ENCODE data around the gene CORO7. TPM values are rescaled to one million over a fixed set of nuclear protein-coding genes. Genes with fewer than 3 reads are reported as not detected.

Gene CORO7
- total RNA-seq, 1 donor from 2014 or later = 14.6 TPM

DNA sequence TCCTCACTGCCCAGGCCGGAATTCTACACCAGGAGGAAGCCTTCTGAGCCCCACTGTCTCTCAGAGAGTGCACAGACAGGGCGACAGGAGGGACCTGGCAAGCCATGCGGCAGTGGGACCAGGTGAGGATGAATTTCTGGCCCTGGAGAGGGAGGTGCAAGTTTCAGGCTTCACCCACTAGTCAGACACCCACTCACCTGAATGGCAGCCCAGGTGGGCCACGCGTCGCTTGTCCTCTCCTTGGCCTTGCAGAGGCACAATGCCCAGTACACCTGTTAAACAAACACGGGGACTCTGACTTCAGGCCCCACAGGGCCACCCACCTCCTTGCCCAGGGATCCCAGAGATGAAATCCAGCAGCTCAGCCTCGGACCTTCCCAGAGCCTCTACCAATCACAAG is 4.2 kb downstream of the CORO7 start:
- Histone ChIP-seq H3K4me1 (ENCODE audit: control insufficient read depth in 3 of 3, insufficient read depth in 3 of 3, low read length in 3 of 3) (peaks cover 41 to 51% (median 43%) of the 10 kb centered on the region in 3 donors), H3K9me3 (ENCODE audit: control insufficient read depth in 3 of 3, low read length in 3 of 3) (no peaks in the 10 kb centered on the region), H3K4me3 (ENCODE audit: low read length in 3 of 3) (no peak overlapping the region), H3K27ac (ENCODE audit: low read depth, low read length) (no peak overlapping the region), H3K27me3 (ENCODE audit: control insufficient read depth in 3 of 3, insufficient read depth in 3 of 3, low read length in 3 of 3) (no peaks in the 10 kb centered on the region), H3K36me3 (ENCODE audit: control insufficient read depth in 3 of 3, insufficient read depth in 3 of 3, low read length in 3 of 3) (peaks cover 11 to 13% (median 12%) of the 10 kb centered on the region in 3 donors), H3K9ac (ENCODE audit: low read depth in 1 of 3, low read length in 3 of 3) (no peak overlapping the region)

DNA sequence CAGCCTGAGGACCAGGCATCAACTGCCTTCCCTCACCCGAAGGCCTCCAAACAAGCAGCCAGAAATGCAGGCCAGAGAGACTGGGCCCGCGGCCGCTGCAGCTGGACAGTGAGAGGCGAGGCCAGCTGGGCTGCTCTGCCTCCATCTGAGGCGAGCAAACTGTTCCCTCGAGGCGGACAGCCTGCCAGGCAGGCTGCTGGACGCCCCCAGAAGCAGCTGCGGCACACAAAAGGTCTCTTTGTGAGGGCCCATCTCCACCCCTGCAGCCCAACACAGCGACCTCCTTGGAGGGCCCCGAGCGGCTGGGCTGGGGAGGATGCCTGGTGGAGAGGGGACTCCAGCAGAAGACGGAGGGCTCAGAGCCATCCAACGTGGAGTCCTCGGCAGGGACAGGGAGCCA is 4.7 kb downstream of the CORO7 start:
- Histone ChIP-seq H3K9me3 (ENCODE audit: control insufficient read depth in 3 of 3, low read length in 3 of 3) (no peaks in the 10 kb centered on the region), H3K27ac (ENCODE audit: low read depth, low read length) (no peak overlapping the region), H3K4me3 (ENCODE audit: low read length in 3 of 3) (no peak overlapping the region), H3K27me3 (ENCODE audit: control insufficient read depth in 3 of 3, insufficient read depth in 3 of 3, low read length in 3 of 3) (no peaks in the 10 kb centered on the region), H3K36me3 (ENCODE audit: control insufficient read depth in 3 of 3, insufficient read depth in 3 of 3, low read length in 3 of 3) (peaks cover 11 to 14% (median 12%) of the 10 kb centered on the region in 3 donors), H3K9ac (ENCODE audit: low read depth in 1 of 3, low read length in 3 of 3) (no peak overlapping the region), H3K4me1 (ENCODE audit: control insufficient read depth in 3 of 3, insufficient read depth in 3 of 3, low read length in 3 of 3) (peaks cover 37 to 49% (median 40%) of the 10 kb centered on the region in 3 donors)

DNA sequence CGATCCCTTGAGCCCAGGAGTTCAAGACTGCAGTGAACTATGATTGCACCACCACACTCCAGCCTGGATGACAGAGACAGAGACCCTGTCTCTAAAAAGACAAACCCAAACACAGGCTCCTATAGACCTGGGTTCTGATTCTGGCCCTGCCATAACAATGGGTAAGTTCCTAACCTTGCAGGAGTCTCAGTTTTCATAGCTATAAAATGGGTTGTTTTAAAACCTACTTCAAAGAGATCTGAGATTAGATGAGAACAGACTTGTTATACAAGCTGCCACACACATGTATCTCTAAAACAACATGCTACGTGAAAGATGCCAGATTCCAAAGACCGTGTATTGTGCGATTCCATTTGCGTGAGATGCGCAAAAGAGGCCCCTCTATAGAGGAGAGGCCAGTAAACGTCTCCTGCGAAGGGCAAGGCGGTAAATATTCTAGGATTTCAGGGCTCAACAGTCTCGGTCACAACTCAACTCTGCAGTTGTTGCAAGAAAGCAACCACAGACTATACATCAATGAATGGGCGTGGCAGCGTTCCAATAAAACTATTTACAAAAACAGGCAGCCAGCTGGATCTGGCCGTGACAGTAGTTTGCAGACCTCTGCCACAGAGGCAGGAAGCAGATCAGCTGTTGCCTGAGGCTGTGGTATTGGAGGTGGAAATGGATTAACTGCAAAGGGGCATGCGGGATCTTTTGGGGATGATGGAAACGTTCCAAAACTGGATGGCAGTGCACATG is 5.9 kb downstream of the CORO7 start:
- no peaks in the 10 kb centered on the region for H3K9me3 ChIP-seq (ENCODE audit: control insufficient read depth in 3 of 3, low read length in 3 of 3)
- H3K27ac ChIP-seq (ENCODE audit: low read depth, low read length) = no peak overlapping the region
- H3K27me3 ChIP-seq (ENCODE audit: control insufficient read depth in 3 of 3, insufficient read depth in 3 of 3, low read length in 3 of 3) = no peaks in the 10 kb centered on the region
- H3K9ac ChIP-seq (ENCODE audit: low read depth in 1 of 3, low read length in 3 of 3) = peak overlapping the region in 1 of 3 donors; percentile 9
- H3K4me1 ChIP-seq (ENCODE audit: control insufficient read depth in 3 of 3, insufficient read depth in 3 of 3, low read length in 3 of 3) = peaks cover 34 to 47% (median 35%) of the 10 kb centered on the region in 3 donors
- no peak overlapping the region for H3K4me3 ChIP-seq (ENCODE audit: low read length in 3 of 3)
- peaks cover 11 to 17% (median 14%) of the 10 kb centered on the region in 3 donors for H3K36me3 ChIP-seq (ENCODE audit: control insufficient read depth in 3 of 3, insufficient read depth in 3 of 3, low read length in 3 of 3)

DNA sequence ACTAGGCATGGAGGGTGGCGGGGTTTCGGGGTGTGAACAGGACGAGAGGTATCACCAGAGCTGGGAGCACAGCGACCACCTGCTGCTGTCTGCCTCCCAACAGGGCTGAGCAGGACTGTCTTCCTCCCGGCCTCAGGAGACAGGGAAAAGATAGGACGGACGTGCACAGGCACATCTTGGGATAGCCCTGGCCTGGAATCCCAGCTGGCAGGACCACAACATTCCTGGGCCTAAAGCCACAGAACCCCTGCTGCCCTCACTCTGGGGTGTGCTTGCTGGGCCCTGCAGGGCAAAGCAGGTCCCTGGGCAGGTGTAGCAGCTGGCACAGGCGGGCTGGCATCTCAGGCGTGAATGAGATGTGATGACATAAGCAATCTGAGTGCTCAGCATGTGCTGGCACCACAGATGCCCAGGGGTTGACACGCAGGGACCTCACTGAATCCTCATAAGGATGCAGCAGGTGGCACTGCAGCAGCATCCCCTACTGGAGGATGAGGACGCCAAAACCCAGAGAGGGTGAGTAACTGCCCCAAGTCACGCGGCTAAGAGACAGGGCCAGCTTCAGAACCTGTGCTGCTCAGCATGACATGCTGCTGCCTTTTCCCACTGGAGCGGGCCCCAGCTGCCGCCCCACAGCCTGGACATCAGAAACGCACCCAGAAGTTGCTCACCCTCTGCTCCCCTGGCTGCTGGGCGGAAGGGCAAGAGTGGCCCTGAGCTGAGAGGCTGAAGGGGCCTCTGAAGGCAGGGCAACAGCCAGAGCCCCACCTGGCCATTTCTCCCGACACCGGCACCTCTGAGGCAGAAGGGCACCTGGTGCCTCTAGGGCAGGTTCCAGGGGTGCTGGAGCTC is 7.1 kb downstream of the CORO7 start:
- no peaks in the 10 kb centered on the region for H3K27me3 ChIP-seq (ENCODE audit: control insufficient read depth in 3 of 3, insufficient read depth in 3 of 3, low read length in 3 of 3)
- H3K9ac ChIP-seq (ENCODE audit: low read depth in 1 of 3, low read length in 3 of 3) = peak overlapping the region in 1 of 3 donors; percentile 33
- H3K36me3 ChIP-seq (ENCODE audit: control insufficient read depth in 3 of 3, insufficient read depth in 3 of 3, low read length in 3 of 3) = peaks cover 11 to 26% (median 17%) of the 10 kb centered on the region in 3 donors
- H3K4me3 ChIP-seq (ENCODE audit: low read length in 3 of 3) = peak overlapping the region in 1 of 3 donors; percentile 6
- H3K27ac ChIP-seq (ENCODE audit: low read depth, low read length) = no peak overlapping the region
- peaks cover 26 to 35% (median 27%) of the 10 kb centered on the region in 3 donors for H3K4me1 ChIP-seq (ENCODE audit: control insufficient read depth in 3 of 3, insufficient read depth in 3 of 3, low read length in 3 of 3)
- H3K9me3 ChIP-seq (ENCODE audit: control insufficient read depth in 3 of 3, low read length in 3 of 3) = no peaks in the 10 kb centered on the region

DNA sequence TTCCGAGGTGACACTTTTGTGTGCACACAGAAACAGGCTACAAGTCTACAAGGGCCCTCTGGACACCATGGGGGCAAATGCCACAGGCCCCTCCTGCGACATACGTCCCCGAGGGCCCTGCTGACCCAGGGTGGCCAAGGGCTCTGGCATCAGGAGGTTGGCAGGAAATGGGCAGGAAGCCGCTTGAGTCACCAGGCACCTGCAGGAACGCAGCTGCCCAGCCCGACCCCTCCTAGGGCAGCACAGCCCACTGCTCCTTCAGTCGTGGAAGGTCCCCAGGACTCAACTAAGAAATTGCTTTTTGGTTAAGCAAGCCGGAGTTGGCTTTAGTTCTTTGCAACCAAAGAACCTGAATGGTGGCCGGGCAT is 8.1 kb downstream of the CORO7 start:
- no peaks in the 10 kb centered on the region for H3K27me3 ChIP-seq (ENCODE audit: control insufficient read depth in 3 of 3, insufficient read depth in 3 of 3, low read length in 3 of 3)
- no peaks in the 10 kb centered on the region for H3K9me3 ChIP-seq (ENCODE audit: control insufficient read depth in 3 of 3, low read length in 3 of 3)
- H3K9ac ChIP-seq (ENCODE audit: low read depth in 1 of 3, low read length in 3 of 3) = no peak overlapping the region
- H3K4me3 ChIP-seq (ENCODE audit: low read length in 3 of 3) = no peak overlapping the region
- peaks cover 26 to 34% (median 27%) of the 10 kb centered on the region in 3 donors for H3K4me1 ChIP-seq (ENCODE audit: control insufficient read depth in 3 of 3, insufficient read depth in 3 of 3, low read length in 3 of 3)
- H3K36me3 ChIP-seq (ENCODE audit: control insufficient read depth in 3 of 3, insufficient read depth in 3 of 3, low read length in 3 of 3) = peaks cover 12 to 26% (median 17%) of the 10 kb centered on the region in 3 donors
- H3K27ac ChIP-seq (ENCODE audit: low read depth, low read length) = no peak overlapping the region

DNA sequence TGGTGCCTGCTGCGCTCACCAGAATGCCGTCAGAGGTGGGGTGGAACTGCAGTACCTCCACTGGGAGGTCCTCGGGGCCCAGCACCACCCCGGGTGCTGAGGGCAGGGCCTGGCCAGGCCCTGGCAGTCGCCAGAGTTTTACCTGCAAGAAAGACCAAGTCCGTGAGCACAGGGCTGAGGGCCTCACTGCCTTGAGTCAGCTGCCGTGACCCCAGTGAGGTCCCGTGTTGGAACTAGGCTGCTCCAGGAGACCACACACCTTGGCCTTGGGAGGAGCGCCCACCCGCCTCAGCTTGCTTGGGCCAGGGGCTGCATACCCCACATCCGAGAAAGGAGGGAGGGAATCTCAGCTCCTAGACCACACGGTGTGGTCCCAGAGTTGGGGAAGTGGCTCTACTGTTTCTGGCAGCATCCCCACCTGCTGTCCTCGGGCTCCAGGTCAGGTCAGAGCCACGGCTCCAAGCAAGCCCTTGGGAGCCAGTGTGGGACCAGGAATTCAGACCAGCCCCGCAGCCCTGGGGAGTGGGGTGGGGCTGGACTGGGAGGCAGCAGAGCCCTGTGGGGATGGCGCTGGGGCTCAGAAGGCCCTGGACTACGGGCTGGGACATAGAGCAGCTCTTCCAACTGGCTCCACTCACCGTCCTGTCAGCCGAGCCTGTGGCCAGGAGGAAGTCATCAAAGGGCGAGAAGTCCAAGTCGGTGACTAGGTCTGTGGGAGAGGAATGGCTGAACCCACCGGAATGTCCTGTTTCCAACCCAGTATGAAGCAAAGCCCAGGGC is 8.7 kb downstream of the CORO7 start:
- peak overlapping the region in 1 of 3 donors; percentile 16 for H3K9ac ChIP-seq (ENCODE audit: low read depth in 1 of 3, low read length in 3 of 3)
- H3K9me3 ChIP-seq (ENCODE audit: control insufficient read depth in 3 of 3, low read length in 3 of 3) = no peaks in the 10 kb centered on the region
- H3K4me3 ChIP-seq (ENCODE audit: low read length in 3 of 3) = no peak overlapping the region
- peaks cover 16 to 26% (median 17%) of the 10 kb centered on the region in 3 donors for H3K36me3 ChIP-seq (ENCODE audit: control insufficient read depth in 3 of 3, insufficient read depth in 3 of 3, low read length in 3 of 3)
- no peak overlapping the region for H3K27ac ChIP-seq (ENCODE audit: low read depth, low read length)
- peaks cover 26 to 34% (median 27%) of the 10 kb centered on the region in 3 donors for H3K4me1 ChIP-seq (ENCODE audit: control insufficient read depth in 3 of 3, insufficient read depth in 3 of 3, low read length in 3 of 3)
- H3K27me3 ChIP-seq (ENCODE audit: control insufficient read depth in 3 of 3, insufficient read depth in 3 of 3, low read length in 3 of 3) = no peaks in the 10 kb centered on the region

DNA sequence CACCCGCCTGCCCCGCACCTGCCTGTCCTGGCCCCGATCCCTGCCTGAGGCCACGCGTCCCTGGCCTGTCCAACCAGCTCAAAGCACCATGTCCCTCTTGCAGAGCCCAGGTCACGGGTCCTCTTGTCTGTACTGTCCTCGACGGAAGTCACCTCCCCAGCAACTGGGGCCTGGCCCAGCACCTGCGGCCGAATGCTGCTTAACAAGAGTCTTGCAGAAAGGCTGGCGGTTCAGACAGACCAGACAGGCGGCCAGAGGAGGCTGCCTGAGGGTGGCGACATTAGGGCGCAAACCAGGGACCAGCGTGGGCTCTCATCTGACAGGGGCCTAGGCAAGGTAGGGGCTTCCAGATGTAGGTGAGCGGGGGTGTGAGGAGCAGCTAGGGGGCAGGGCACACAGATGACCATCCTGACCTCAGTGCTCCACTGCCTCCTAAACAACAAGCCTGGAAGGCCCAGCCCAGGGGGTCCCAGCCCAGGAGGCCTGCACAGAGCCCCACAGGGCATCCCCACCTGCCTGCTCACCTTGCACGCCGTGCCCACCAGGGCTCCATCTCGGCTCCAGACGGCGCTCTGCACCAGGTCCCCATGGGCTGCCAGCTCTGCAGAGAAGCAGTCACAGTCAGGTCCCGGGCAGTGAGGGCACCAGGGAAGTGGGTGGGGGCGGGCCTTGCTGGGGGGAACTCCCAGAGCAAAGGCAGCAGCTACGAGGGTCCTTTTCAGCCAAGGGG is 11.3 kb downstream of the CORO7 start:
- Histone ChIP-seq H3K9ac (ENCODE audit: low read depth in 1 of 3, low read length in 3 of 3) (no peak overlapping the region), H3K4me1 (ENCODE audit: control insufficient read depth in 3 of 3, insufficient read depth in 3 of 3, low read length in 3 of 3) (peaks cover 19 to 24% (median 19%) of the 10 kb centered on the region in 3 donors), H3K9me3 (ENCODE audit: control insufficient read depth in 3 of 3, low read length in 3 of 3) (no peaks in the 10 kb centered on the region), H3K27me3 (ENCODE audit: control insufficient read depth in 3 of 3, insufficient read depth in 3 of 3, low read length in 3 of 3) (no peaks in the 10 kb centered on the region), H3K27ac (ENCODE audit: low read depth, low read length) (no peak overlapping the region), H3K4me3 (ENCODE audit: low read length in 3 of 3) (no peak overlapping the region), H3K36me3 (ENCODE audit: control insufficient read depth in 3 of 3, insufficient read depth in 3 of 3, low read length in 3 of 3) (peaks cover 15 to 22% (median 17%) of the 10 kb centered on the region in 3 donors)

DNA sequence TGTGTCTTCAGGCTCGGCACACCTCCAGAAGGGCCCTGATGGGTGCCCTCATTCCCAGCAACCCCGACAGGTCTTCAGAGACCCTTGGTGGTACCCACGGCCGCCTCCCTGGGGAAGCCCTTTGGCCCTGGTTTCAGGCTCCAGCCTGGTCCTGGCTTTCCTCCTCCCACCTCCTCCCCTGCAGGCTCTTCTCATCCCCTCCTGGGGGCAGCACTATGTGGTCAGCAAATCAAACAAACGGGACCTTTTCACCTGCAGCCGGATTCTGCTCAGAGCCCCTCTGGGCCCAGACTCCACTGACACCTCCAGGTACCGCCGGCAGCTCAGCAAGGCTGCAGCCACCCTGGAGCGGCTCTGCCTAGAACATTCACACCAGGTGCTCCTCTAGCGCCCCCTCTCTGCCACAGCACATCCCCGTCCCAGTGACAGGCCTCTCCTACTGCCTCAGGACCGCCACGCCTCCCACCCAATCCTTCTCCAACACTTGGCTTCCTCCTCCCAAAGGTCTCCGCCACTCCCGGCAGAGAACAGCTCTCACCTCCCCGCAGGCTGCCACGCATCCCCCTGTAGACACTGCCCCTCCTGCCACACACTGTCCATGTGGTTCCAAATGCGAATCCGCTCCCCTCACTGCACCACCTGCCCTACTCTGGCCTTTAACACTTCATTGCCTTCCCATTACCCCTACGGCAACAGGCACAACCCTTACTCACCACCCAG is 12.0 kb downstream of the CORO7 start:
- Histone ChIP-seq H3K9ac (ENCODE audit: low read depth in 1 of 3, low read length in 3 of 3) (no peak overlapping the region), H3K4me1 (ENCODE audit: control insufficient read depth in 3 of 3, insufficient read depth in 3 of 3, low read length in 3 of 3) (peaks cover 12 to 18% (median 14%) of the 10 kb centered on the region in 3 donors), H3K4me3 (ENCODE audit: low read length in 3 of 3) (no peak overlapping the region), H3K36me3 (ENCODE audit: control insufficient read depth in 3 of 3, insufficient read depth in 3 of 3, low read length in 3 of 3) (peaks cover 15 to 22% (median 17%) of the 10 kb centered on the region in 3 donors), H3K9me3 (ENCODE audit: control insufficient read depth in 3 of 3, low read length in 3 of 3) (no peaks in the 10 kb centered on the region), H3K27me3 (ENCODE audit: control insufficient read depth in 3 of 3, insufficient read depth in 3 of 3, low read length in 3 of 3) (no peaks in the 10 kb centered on the region), H3K27ac (ENCODE audit: low read depth, low read length) (no peak overlapping the region)
